COLO668 (cell line): ENCODE results near the gene TSPAN13.
"Not testable (repeated sequence)": the region's sequence is repeated elsewhere in the genome, so short reads cannot be mapped to it uniquely, and the experiment has no call there.

Experiments used
- DNase-seq: peaks from one replicate; lab custom pipeline; 2025; ENCODE audit not compliant: unreplicated experiment; lab: John Stamatoyannopoulos, UW

The TSPAN13 gene

GRCh38 chr7:16740623-16740953 lies 13.0 kb upstream of the TSPAN13 start:
- DNase-seq = no peak

GRCh38 chr7:16740996-16741395 lies 12.6 kb upstream of the TSPAN13 start:
- DNase-seq = no peak

- DNase-seq = no peak
Observed at GRCh38 chr7:16741676-16742075, 11.9 kb upstream of the TSPAN13 start.

- no peak for DNase-seq
Observed at GRCh38 chr7:16742547-16742946, 11.0 kb upstream of the TSPAN13 start.

GRCh38 chr7:16743236-16743635 lies 10.3 kb upstream of the TSPAN13 start:
- DNase-seq = no peak

- DNase-seq = no peak
Observed at GRCh38 chr7:16744518-16745250, 8.9 kb upstream of the TSPAN13 start.

- no peak for DNase-seq
Observed at GRCh38 chr7:16745645-16746044, 7.9 kb upstream of the TSPAN13 start.

- DNase-seq = no peak
Observed at GRCh38 chr7:16747102-16747501, 6.5 kb upstream of the TSPAN13 start.

GRCh38 chr7:16753932-16754855 lies 639 bp downstream of the TSPAN13 start:
- peak; percentile 83 for DNase-seq

GRCh38 chr7:16754856-16755317 lies 1.3 kb downstream of the TSPAN13 start:
- peak; percentile 35 for DNase-seq

- no peak for DNase-seq
Observed at GRCh38 chr7:16755397-16755796, 1.8 kb downstream of the TSPAN13 start.

- no peak for DNase-seq
Observed at GRCh38 chr7:16758036-16758435, 4.5 kb downstream of the TSPAN13 start.

GRCh38 chr7:16758631-16759611 lies 5.4 kb downstream of the TSPAN13 start:
- no peak for DNase-seq

GRCh38 chr7:16759840-16760239 lies 6.3 kb downstream of the TSPAN13 start:
- DNase-seq = no peak

- no peak for DNase-seq
Observed at GRCh38 chr7:16762177-16762576, 8.6 kb downstream of the TSPAN13 start.

- no peak for DNase-seq
Observed at GRCh38 chr7:16764942-16765341, 11.4 kb downstream of the TSPAN13 start.

- no peak for DNase-seq
Observed at GRCh38 chr7:16765436-16765859, 11.9 kb downstream of the TSPAN13 start.

GRCh38 chr7:16769994-16770393 lies 16.4 kb downstream of the TSPAN13 start:
- not testable (repeated sequence) for DNase-seq

- DNase-seq = no peak
Observed at GRCh38 chr7:16770657-16771329, 17.2 kb downstream of the TSPAN13 start.

- DNase-seq = no peak
Observed at GRCh38 chr7:16773326-16773725, 19.8 kb downstream of the TSPAN13 start.
